Vagina (tissue), 2 donors: ENCODE data around the gene POLL.

Experiments used
- CTCF ChIP-seq, 3 experiments: fragments of 450-650 bp in 2 of 3; fragments of 200-600 bp in 1 of 3; sonication (generic) in 1 of 3; IDR thresholded peaks; one replicate each; pipeline ENCODE4 v1.5.1; 2017 to 2019; ENCODE audit warnings: antibody characterized with exemption in 3 of 3, mild to moderate bottlenecking in 2 of 3, moderate library complexity in 2 of 3
- POLR2AphosphoS5 ChIP-seq, 2 donors: sonication (generic); formaldehyde crosslinking; IDR thresholded peaks; one replicate each; pipeline ENCODE4 v1.9.0; 2017; ENCODE audit warnings: antibody characterized with exemption in 2 of 2, mild to moderate bottlenecking in 2 of 2, low read depth in 1 of 2; ENCODE audit not compliant: insufficient read depth in 1 of 2

DNA sequence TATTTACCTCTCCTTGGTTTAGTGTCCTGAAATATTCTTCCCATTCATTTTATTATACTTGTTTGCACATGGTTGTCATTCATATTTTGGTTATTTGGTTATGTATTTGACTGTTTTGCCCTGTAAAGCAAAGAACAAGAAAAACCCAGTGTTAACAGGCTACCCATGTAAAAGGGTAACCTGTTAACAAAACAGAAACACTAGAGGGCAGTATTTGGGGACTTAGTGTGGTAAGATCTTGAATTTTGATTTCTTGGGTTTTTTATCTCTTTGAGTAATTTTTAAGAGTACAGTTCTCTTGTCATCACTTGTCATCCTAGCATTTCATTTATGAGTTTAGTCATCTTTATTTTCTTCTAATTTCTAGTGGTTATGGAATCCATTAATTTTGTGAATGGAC is 51.3 kb downstream of the POLL start:
- TF ChIP-seq POLR2AphosphoS5 (IDR thresholded peaks at IDR 0.05; ENCODE audit: insufficient read depth in 1 of 2, low read depth in 1 of 2) (no peak), CTCF (IDR thresholded peaks at IDR 0.05) (peak in 1 of 3 experiments; percentile 17)
